ENCODE data around the gene IPO9. TPM values are rescaled to one million over a fixed set of nuclear protein-coding genes. Genes with fewer than 3 reads are reported as not detected.

IPO9 gene
- total RNA-seq, 1 donor: 28.9 TPM

DNA sequence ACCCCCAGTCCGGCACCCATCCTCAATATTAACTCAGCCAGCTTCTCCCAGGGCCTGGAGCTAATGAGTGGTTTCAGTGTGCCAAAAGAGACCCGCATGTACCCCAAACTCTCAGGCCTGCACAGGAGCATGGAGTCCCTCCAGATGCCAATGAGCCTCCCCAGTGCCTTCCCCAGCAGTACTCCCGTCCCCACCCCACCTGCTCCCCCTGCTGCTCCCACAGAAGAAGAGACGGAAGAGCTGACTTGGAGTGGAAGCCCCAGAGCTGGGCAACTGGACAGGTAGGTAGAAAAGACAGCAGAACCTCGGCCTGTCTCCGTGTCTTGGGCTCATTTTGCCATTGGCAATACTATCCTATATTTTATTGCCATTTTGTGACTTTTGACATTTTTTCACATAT is 45.4 kb upstream of the IPO9 start:
- TF ChIP-seq, protein P1, sequence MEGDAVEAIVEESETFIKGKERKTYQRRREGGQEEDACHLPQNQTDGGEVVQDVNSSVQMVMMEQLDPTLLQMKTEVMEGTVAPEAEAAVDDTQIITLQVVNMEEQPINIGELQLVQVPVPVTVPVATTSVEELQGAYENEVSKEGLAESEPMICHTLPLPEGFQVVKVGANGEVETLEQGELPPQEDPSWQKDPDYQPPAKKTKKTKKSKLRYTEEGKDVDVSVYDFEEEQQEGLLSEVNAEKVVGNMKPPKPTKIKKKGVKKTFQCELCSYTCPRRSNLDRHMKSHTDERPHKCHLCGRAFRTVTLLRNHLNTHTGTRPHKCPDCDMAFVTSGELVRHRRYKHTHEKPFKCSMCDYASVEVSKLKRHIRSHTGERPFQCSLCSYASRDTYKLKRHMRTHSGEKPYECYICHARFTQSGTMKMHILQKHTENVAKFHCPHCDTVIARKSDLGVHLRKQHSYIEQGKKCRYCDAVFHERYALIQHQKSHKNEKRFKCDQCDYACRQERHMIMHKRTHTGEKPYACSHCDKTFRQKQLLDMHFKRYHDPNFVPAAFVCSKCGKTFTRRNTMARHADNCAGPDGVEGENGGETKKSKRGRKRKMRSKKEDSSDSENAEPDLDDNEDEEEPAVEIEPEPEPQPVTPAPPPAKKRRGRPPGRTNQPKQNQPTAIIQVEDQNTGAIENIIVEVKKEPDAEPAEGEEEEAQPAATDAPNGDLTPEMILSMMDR (IDR thresholded peaks at IDR 0.05; ENCODE audit: insufficient read depth, low read depth, low read length): peak; percentile 15
- no peak overlapping the region for H3K4me3 ChIP-seq (ENCODE audit: low read depth, low read length)
- DNase-seq (ENCODE audit: low read depth): no peak

- DNase-seq (ENCODE audit: low read depth): no peak
These were observed 43.7 kb upstream of the IPO9 start for GRCh38 chr1:201785291-201785690.

DNA sequence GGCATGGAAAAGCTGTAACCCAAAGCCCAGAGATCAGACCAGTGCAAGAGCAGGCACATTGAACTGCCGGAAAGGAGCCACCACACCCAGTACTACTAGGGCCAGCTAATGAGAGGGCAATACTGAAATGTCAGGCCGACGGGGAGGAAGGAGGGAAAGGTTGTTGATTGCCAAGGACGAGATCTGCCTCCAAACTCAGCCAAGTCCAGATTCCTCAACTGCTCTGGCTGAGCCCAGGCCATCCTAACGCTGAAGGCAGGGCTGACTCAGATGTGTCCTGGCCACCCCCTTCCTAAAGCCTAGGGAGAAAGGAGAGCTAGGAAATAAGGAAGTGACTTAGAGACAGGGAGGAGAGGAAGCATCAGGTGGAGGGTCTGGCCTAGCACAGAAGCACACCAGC is 42.1 kb upstream of the IPO9 start:
- no peak overlapping the region for H3K4me3 ChIP-seq (ENCODE audit: low read depth, low read length)
- no peak for DNase-seq (ENCODE audit: low read depth)
- TF ChIP-seq, protein P1 (IDR thresholded peaks at IDR 0.05; ENCODE audit: insufficient read depth, low read depth, low read length): no peak

More at GRCh38 chr1:201785291-201785690, 43.7 kb upstream of the IPO9 start:
- H3K4me3 ChIP-seq (ENCODE audit: low read depth, low read length): no peak overlapping the region
- TF ChIP-seq, protein P1 (IDR thresholded peaks at IDR 0.05; ENCODE audit: insufficient read depth, low read depth, low read length): no peak

GRCh38 chr1:201788296-201788695 is 40.7 kb upstream of the IPO9 start:
- H3K4me3 ChIP-seq (ENCODE audit: low read depth, low read length): no peak overlapping the region
- no peak for DNase-seq (ENCODE audit: low read depth)
- TF ChIP-seq, protein P1 (IDR thresholded peaks at IDR 0.05; ENCODE audit: insufficient read depth, low read depth, low read length): no peak

DNA sequence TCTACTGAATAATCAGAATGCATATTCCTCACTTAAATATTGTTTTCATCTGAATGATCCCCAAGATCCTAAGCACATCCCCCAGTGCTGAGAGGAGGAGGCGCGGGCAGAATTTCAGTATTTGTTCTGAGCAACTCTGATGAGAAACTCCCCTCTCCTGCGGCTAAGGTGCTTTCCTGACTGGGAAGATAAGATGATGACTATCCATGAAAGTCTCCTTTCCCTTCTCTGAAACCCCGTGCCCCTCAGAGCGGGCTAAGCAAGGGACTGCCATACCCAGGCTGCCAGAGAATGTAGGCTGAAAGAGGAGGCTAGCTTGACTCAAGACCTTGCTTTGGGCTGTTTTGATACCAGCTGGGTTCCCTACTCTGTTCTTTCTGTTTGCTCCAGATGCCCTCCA is 39.7 kb upstream of the IPO9 start:
- H3K4me3 ChIP-seq (ENCODE audit: low read depth, low read length): no peak overlapping the region
- TF ChIP-seq, protein P1 (IDR thresholded peaks at IDR 0.05; ENCODE audit: insufficient read depth, low read depth, low read length): no peak
- no peak for DNase-seq (ENCODE audit: low read depth)

- TF ChIP-seq, protein P1 (IDR thresholded peaks at IDR 0.05; ENCODE audit: insufficient read depth, low read depth, low read length): no peak
- no peak overlapping the region for H3K4me3 ChIP-seq (ENCODE audit: low read depth, low read length)
- DNase-seq (ENCODE audit: low read depth): peak; percentile 55
These were observed 38.7 kb upstream of the IPO9 start for GRCh38 chr1:201790261-201790660.

GRCh38 chr1:201791051-201791778 is 37.7 kb upstream of the IPO9 start:
- TF ChIP-seq, protein P1 (IDR thresholded peaks at IDR 0.05; ENCODE audit: insufficient read depth, low read depth, low read length): no peak
- peak; percentile 76 for DNase-seq (ENCODE audit: low read depth)
- H3K4me3 ChIP-seq (ENCODE audit: low read depth, low read length): no peak overlapping the region

Data from fibroblast of villous mesenchyme (primary cell).